Stimulated activated CD4-positive, alpha-beta T cell treated with anti-CD3 and anti-CD28 coated beads, Interleukin-1b, Interleukin-23, amount 100 ng/mL, for 24 hours (primary cell): ENCODE data around the gene STOML1.

ENCODE experiments used
- DNase-seq, 4 experiments: peaks; one replicate each; pipeline ENCODE4 v3.0.0-alpha.2; 2020; ENCODE audit warnings: low read depth in 4 of 4, low spot score in 1 of 4

Gene STOML1

GRCh38 chr15:73932381-73933191, 59.5 kb downstream of the STOML1 start:
- no peak for DNase-seq

- DNase-seq: no peak
Observed at GRCh38 chr15:73931441-73931840, 60.7 kb downstream of the STOML1 start.

- DNase-seq: no peak
Observed at GRCh38 chr15:73930790-73931281, 61.3 kb downstream of the STOML1 start.

GRCh38 chr15:73930371-73930770, 61.7 kb downstream of the STOML1 start:
- DNase-seq: no peak

- DNase-seq: no peak
Observed at GRCh38 chr15:73928971-73929627, 63.0 kb downstream of the STOML1 start.
